UCSD-AML1 (cell line): ENCODE measurements around the gene ADGRL3.
"Not testable (repeated sequence)": the region's sequence is repeated elsewhere in the genome, so short reads cannot be mapped to it uniquely, and the experiment has no call there.

Experiments used
- DNase-seq: peaks from one replicate; lab custom pipeline; 2025; ENCODE audit not compliant: unreplicated experiment; lab: John Stamatoyannopoulos, UW

The ADGRL3 gene

DNA sequence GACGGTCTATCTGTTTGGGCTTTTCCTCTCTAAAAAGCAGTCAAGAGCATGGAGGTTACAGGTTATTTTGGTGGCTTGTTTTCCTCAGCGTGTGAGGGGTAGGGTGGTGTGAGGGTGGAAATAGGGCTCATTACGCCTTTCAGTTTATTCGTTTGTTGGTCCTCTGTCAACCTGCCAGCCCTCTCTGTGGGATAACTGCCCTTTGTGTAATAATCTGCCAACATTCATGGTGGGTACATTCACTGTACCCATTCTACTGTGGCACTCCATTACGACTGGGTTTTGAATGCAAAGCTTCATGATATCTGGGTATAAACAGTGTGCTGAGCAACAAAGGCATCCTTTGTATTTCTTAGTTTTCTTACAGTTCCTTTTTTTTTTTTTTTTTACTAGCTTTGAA, 136.4 kb downstream of the ADGRL3 start:
- DNase-seq, result no peak

DNA sequence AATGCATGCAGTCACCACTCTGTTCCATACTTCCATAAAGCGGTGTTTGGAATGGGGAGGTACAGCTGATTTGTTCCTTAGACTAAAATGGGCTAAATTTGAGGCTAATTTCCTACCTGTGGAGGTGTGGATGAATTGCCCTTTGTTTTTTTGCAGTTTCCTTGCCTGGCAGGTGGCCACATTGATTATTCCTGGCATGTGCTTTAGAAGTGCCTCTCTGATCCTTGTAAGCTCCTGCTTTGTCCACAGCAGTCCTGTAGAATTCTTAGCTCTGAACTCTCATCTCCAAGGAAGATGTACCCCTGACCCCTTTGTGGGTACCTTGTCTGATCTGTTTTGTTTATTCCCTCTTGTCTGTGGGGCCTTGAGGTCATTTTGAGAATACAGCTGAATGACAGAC, 136.8 kb downstream of the ADGRL3 start:
- no peak for DNase-seq

DNA sequence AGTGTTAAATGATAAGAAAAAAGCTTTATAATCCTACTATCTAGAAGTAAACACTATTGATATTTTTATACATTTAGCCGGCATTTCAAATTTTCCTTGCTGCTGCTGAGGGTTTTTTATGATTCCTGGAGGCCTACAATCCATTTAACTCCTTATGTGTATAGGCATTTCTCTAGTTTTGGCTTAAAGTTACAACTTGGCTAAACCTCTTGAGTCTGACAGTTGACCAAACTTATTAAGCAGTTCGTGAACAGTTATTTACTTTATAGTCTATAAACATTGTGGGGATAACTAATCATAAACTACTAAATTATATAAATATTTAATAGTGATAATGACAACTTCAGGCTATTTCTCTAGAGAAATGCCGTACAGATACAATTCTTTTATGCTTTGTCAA, 141.9 kb downstream of the ADGRL3 start:
- DNase-seq, result no peak

DNA sequence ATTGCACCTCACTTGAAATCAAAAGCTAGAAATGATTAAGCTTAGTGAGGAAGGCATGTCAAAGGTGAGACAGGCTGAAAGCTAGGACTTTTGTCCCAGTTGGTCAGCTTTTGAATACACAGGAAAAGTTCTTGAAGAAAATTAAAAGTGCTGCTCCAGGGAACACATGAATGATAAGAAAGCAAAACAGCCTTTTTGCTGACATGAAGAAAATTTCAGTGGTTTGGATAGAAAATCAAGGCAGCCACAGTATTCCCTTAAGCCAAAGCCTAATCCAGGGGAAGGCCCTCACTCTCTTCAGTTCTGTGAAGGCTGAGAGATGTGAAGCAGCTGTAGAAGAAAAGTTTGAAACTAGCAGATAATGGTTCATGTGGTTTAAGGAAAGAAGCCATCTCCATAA, 150.8 kb downstream of the ADGRL3 start:
- no peak for DNase-seq

DNA sequence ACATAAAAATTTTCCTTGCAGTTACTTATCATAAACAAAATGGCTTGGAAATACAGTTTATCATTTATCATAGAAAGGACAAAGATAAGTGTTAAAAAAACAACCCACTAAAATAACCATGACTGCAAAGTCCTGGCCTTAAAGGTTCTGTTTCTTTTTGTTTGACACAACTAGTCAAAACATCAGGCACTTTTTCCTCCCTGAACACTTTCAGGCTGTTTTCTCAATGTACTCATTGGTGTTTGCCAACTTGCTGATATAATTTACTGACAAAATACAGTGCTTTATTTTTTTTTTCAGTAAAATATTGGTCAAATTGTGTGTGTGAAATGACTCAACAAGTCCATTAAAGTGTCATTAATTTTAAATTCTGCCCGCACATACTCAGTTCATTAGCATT, 156.6 kb downstream of the ADGRL3 start:
- no peak for DNase-seq

DNA sequence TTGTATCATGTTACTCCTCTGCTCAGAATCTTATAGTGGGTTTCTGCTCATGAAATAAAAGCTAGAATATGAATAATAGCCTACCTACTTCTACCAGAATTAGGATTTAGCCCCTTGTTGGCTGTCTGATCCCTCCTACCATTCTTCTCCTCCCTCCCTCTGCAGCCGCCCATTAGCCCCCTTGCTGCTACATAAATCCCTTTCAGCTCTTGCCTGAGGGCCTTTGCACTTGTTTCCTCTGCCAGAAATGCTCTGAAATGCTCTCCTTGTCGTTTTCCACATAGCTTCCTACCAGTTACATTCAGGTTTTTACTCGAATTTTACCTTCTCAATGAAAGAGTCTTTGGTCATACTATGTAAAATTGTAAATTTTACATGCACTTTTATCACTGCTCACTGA, 159.2 kb downstream of the ADGRL3 start:
- DNase-seq, result no peak

DNA sequence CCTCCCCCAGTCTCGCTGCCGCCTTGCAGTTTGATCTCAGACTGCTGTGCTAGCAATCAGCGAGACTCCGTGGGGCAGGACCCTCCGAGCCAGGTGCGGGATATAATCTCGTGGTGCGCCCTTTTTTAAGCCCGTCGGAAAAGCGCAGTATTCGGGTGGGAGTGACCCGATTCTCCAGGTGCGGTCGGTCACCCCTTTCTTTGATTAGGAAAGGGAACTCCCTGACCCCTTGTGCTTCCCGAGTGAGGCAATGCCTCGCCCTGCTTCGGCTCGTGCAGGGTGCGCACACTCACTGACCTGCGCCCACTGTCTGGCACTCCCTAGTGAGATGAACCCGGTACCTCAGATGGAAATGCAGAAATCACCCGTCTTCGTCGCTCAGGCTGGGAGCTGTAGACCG, 172.7 kb downstream of the ADGRL3 start:
- not testable (repeated sequence) for DNase-seq

DNA sequence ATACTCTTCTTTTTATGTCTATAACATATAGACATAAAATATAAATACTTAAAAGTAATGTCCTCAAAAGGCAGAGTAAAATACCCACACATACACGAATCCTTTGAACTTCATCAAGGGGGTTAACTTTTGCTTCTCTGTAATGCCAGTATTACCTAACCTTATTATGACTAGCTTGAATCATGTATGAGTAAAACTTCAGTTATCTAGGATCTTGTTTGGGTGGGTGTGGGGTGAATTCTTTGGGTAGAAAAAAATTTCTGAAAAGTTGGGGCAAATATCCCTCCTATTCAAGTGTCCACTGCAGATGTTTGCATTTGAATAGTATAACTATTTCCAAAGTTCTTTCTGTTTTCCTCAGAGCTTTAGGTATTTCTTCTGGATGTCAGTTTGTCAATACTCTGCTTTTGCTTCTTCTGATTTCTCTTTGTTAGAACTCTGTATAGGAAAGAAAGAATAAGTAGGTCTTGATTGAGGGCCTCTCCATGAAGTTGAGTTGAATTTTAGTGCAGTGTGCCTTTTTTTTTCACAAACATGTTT, 173.8 kb downstream of the ADGRL3 start:
- DNase-seq, result no peak

DNA sequence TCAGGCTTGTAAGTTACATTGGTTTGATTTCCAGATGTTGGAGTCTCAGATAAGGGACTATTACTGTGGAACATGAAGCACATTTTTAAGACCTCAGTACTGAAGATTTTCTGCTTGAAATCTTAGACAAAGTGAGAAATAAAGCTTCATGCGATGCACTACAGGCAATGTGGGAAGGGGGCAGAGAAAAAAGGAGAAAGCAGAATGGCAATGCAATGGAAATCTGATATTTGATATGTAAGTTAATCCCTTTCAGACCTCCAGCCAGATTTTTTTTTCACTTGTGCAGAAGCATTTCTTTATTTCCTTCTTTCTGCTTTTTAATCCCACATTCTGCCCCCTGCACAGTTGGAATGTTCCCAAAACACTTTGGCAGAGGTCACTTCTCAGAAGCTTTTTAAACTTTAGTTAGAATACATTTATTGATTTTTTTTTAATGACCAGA, 174.3 kb downstream of the ADGRL3 start:
- no peak for DNase-seq

DNA sequence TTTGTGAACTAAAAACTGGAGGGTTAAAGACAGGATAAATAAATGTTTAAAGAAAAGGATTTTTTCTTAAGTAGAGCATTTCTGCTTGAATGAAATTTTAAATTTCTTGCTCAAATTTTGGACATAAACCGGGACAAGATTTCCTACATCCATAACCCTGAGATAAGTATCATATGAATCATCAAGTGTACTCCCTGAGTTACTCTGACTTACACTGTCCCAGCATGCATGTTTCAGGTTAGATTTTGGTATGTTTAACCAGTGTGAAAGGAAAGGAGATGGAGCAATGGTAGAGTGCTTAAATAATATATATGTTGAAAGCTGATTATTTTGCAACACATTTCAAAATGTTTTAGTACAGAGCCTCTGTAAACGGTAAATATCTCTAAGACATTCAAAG, 175.2 kb downstream of the ADGRL3 start:
- no peak for DNase-seq

DNA sequence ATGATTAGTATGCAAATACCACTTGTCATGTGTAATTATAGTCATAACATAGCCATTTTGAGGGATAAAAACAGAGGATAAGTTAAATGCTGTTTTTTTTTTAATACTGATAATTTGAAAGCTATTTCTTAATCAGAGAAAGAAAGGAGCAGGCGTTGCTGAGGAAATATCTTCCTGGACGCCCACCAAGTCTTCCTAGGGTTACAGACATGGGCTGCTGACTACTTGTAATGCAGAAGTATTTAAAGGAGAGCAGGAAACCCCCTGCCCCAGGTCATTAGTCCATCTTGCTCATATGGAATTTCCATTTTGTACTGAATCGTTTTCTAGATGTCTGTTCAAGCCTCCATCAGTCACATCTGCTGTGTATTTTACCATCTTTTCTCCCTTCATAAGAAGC, 176.2 kb downstream of the ADGRL3 start:
- DNase-seq, result no peak

DNA sequence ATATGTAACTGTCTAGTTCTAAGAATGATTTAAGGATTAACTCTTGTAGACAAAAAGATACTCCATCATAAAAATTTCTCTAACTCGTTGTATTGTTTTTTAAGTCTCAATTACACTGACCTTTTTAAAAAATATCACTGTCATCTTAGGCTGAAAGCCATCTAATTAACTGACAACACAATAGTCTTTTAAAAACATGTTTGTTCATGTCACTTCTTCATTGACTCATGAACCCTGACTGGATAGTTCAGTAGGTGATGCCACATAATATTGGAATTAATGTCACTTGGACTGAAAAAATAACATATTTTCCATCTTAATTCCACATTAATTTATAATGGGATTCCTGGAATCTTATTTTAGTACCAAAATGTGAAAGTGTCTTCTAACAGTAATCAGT, 179.3 kb downstream of the ADGRL3 start:
- DNase-seq, result no peak

DNA sequence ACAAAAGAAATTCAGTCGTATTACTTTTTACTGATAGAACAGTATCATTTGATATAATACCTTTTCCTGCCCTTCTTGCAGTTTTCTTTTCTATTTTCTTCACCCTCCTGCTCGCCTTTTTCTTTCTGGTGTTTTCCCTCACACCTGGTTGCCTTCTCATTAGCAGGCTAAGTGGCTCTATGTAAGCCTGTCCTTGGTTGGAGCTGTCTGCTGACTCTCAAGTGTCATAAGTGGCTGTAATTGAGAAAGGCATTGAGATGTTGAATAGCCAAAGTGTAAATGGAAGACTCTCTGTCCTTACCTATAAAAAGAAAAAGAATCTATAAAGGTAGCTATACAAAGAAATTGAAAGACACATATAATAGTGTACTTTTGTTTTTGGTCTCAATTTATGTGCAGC, 180.7 kb downstream of the ADGRL3 start:
- DNase-seq, result no peak

DNA sequence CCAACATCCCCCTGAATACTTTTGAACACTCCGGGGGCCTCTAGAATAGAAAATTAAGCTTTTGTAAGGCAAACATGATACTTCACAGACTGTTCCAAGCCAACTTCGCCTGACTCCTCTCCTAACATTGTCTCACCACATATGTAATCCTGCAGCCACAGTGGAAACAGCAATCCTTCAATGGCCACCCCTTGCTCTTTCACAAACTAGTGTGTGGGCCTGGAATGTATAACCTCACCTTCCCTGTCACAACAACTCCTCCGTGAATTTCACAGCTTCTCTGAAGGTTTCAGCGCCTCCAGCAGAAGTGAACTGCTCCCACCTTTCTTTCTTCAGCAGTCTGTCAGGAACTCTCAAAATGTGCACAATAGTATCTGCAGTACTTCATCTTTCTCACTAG, 185.1 kb downstream of the ADGRL3 start:
- DNase-seq, result no peak

DNA sequence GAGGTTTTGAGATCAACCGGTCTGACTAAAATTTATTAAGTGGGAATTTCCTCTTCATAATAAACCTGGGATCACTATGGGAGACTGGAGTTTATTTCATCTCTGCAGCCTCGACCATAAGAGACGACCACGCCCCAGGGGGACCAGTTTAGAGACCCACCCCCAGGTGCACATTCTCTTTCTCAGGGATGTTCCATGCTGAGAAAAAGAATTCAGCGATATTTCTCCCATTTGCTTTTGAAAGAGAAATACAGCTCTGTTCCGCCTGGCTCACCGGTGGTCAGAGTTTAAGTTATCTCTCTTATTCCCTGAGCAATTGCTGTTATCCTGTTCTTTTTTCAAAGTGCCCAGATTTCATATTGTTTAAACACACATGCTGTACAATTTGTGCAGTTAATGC, 187.2 kb downstream of the ADGRL3 start:
- DNase-seq, result not testable (repeated sequence)

DNA sequence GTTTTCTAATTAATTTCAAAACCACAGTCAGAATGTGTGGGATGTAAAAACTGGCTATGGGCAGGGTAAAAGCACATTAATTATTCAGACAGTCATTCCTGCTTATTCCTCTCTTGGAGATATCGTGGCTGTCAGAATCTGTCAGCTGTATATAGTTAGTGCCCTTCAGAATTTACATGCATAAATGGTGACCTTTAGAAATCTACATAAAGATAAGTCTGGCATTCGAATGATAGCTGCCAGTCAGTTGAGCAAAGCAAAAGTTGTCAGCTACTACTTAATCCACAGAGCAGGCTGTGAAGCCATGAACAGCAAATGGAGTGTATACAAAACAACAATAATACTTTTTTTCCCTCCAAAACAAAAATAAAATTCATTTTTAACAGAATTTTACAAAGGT, 189.5 kb downstream of the ADGRL3 start:
- no peak for DNase-seq

DNA sequence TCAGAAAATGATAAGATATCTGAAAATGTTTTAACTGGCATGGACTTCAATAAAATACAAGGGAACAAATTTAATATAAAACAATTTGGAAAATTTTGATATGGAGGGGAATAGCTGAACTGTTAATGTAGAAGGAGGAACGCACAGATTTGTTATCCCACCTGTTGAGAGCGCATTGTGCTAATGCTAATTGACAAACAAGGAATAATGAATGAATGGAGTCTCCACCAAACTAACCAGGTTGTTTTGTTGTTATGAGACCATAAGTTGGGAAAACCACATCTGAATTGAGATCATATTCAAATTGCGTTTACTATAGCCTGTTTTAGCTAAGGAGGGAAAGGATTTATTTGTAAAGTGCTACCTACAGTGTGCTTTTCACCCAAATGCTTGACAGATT, 195.6 kb downstream of the ADGRL3 start:
- no peak for DNase-seq

DNA sequence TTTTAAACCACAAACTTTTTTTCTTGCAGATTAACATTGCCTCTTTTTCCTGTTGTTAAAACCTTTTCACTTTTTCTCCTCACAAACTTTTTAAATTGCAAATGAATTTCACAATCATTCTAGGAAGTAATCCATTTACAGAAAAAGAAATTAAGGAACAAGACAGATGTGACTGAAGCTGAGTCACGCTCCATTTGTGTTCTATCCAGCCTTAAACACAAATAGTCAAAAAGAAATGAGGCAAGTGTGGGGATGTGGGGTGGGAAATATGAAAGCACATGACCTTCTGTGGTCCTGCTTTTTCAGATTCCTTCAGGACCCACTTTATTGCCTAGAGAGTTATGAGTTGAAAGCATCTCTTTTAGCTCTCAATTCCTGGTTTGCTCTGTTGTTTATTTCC, 197.0 kb downstream of the ADGRL3 start:
- no peak for DNase-seq

DNA sequence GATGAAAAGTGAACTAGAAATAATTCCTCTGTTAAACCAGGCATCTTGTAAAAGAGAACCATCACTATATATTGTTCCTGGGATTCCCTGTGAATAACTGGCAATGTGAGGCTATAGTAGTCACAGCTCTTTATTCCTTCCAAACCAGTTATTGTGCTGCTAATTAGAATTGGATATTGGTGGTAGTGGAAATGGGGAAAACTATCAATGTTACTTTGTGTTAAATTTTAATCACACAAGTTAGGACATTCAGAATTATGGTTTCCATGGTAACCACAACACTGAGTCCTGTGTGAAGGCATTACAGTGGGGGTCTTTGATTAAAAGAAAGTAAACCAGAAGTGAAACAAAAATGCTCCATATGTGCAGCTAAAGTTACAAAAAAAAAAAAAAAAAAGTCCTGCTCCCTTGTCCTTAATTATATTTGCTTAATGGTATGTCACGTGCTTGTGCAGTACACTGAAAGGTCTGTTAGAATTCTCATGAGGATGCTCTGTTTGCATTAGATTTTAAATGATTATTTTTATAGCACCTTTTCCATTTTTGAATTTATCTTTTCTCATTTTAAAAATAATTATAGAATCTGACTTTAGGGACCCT, 200.4 kb downstream of the ADGRL3 start:
- no peak for DNase-seq

DNA sequence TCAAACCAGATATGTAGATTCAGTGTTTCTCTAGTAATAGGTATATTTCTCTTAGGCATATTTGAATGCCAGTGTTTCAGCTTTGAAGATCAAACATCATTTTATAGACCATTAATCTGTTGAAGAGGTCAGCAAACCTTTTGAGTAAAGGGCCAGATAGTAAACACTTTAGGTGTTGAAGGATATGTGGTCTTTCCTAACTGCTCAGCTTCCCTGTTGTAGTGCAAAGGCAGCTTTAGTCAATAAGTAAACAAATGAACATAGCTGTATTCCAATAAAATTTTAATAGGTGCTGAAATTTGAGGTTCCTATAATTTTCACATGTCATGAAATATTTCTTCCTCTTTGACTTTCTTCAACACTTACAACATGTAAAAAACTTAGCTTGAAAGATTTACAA, 201.6 kb downstream of the ADGRL3 start:
- no peak for DNase-seq

DNA sequence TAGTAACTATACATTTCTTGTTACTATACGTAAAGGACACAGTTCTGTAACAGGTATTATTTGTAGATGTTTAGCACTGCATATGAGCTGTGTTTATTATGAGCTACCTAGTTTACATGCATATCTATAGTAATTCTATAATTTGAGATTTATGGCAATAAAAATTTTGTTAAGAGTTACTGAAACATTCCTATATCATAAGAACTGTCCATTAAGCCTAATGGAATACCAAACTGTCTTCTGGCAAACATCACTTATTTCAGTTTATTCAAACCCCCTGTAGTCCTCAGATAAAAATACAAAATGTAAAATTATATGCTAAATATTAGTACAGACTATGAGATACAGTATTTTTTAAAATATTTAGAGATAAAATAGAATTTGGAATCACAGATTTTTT, 205.2 kb downstream of the ADGRL3 start:
- no peak for DNase-seq

DNA sequence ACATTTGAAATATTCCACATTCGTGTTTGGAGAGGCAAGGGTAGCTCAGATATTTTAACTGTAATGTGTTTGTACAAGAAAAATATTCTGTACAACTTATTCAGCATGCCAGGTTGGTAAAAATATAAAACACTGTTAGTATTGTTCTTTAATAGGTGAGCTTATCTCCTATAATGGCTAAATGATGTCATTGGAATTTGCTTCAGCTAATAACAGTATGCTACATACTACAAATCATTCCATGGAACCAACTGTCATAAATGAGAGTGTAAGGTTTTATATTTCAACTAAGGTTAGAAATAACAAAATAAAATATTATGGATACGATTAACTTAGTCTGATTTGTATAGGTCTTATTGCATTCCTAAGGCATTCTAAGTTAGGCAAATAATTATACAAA, 206.6 kb downstream of the ADGRL3 start:
- no peak for DNase-seq
